ENCODE measurements around the gene CFAP298.
A peak's percentile ranks its signal among the peaks of the same experiment; 100 is the strongest.
"Not testable (repeated sequence)": the region's sequence is repeated elsewhere in the genome, so short reads cannot be mapped to it uniquely, and the experiment has no call there.

CFAP298 gene, protein sequence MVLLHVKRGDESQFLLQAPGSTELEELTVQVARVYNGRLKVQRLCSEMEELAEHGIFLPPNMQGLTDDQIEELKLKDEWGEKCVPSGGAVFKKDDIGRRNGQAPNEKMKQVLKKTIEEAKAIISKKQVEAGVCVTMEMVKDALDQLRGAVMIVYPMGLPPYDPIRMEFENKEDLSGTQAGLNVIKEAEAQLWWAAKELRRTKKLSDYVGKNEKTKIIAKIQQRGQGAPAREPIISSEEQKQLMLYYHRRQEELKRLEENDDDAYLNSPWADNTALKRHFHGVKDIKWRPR

GRCh38 chr21:32612075-32612998 lies at the start of gene CFAP298:
TSS of gene CFAP298 (minus strand) at chr21:32612377. CDS start at chr21:32612243, 134 bp downstream.
- DNase-seq (ENCODE audit: low spot score) = peak; percentile 88
- TF ChIP-seq CTCF (IDR thresholded peaks at IDR 0.05; ENCODE audit: extremely low read depth, missing control alignments) = no peak

- DNase-seq (ENCODE audit: low spot score) = not testable (repeated sequence)
These were observed 49.0 kb upstream of the CFAP298 start for GRCh38 chr21:32661026-32661782.

GRCh38 chr21:32658524-32658923 lies 46.3 kb upstream of the CFAP298 start:
- TF ChIP-seq CTCF (IDR thresholded peaks at IDR 0.05; ENCODE audit: extremely low read depth, missing control alignments) = no peak
- DNase-seq (ENCODE audit: low spot score) = no peak

- DNase-seq (ENCODE audit: low spot score) = peak; percentile 64
- peak; percentile 62 for TF ChIP-seq CTCF (IDR thresholded peaks at IDR 0.05; ENCODE audit: extremely low read depth, missing control alignments)
These were observed 41.2 kb upstream of the CFAP298 start for GRCh38 chr21:32653326-32653901.

DNA sequence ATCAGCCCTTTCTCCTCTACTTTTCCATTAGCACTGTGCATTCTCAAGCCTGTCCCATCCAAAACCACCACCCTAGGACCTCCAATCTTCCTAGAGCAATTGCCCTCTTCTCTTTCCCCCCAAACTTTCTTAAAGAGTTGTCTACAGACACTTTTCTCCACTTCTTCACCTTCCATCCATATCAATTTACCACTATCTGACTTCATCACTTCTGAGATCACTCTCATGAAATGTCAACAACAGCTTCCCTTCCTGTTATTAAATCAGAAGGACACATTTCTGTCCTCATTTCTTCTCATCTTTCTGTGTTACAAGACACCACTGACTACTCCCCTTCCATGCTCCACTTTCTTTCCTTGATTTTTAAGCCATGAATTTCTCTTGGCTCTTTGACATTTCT lies 36.0 kb upstream of the CFAP298 start:
- no peak for DNase-seq (ENCODE audit: low spot score)
- no peak for TF ChIP-seq CTCF (IDR thresholded peaks at IDR 0.05; ENCODE audit: extremely low read depth, missing control alignments)

GRCh38 chr21:32645261-32646182 lies 33.3 kb upstream of the CFAP298 start:
- DNase-seq (ENCODE audit: low spot score) = no peak
- TF ChIP-seq CTCF (IDR thresholded peaks at IDR 0.05; ENCODE audit: extremely low read depth, missing control alignments) = no peak
